ENCODE measurements around the gene SLC6A2.

DNA sequence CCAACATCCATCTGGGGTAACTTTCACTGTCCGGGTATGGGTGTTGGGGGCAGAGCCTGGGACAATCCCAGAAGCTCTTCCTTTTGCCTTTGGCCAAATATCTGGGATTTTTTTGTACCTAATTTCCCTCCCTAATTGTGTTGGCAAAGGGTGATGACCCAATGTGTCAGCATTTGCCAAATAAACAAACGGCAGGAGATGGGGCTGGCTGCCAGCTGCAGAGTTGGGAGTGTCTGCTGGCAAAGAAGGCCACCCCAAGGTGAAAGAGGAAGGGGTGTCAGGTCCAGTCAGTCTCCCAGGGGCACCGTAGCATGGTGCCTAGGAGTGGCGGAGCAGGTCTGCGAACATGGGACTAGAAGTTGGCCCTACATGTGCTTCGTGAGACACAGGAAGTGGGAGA is 73.0 kb downstream of the SLC6A2 start:
- TF ChIP-seq, protein P1, sequence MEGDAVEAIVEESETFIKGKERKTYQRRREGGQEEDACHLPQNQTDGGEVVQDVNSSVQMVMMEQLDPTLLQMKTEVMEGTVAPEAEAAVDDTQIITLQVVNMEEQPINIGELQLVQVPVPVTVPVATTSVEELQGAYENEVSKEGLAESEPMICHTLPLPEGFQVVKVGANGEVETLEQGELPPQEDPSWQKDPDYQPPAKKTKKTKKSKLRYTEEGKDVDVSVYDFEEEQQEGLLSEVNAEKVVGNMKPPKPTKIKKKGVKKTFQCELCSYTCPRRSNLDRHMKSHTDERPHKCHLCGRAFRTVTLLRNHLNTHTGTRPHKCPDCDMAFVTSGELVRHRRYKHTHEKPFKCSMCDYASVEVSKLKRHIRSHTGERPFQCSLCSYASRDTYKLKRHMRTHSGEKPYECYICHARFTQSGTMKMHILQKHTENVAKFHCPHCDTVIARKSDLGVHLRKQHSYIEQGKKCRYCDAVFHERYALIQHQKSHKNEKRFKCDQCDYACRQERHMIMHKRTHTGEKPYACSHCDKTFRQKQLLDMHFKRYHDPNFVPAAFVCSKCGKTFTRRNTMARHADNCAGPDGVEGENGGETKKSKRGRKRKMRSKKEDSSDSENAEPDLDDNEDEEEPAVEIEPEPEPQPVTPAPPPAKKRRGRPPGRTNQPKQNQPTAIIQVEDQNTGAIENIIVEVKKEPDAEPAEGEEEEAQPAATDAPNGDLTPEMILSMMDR (conservative IDR thresholded peaks at IDR 0.05): no peak
- TF ChIP-seq EZH2 (IDR thresholded peaks at IDR 0.05; ENCODE audit: low read depth): no peak

Data from PC-9 (cell line).